ENCODE measurements around the gene TERB1. TPM values are rescaled to one million over a fixed set of nuclear protein-coding genes. Genes with fewer than 3 reads are reported as not detected.

TERB1 gene
- total and polyA plus RNA-seq, 2 of the 13 experiments (the other 11 are each of a cell fraction or from before 2014, with no cell fraction given), result not detected

GRCh38 chr16:66750279-66751052 is 50.9 kb downstream of the TERB1 start (continued):
- TF ChIP-seq BATF2 (CRISPR knock-in tag; IDR thresholded peaks at IDR 0.05) (0 out of 2 replicates have a peak, but pooled peaks have one; percentile 71), BCL6 (CRISPR knock-in tag; IDR thresholded peaks at IDR 0.05) (no peak), AKAP8 (CRISPR knock-in tag; IDR thresholded peaks at IDR 0.05) (no peak), ZNF7 (CRISPR knock-in tag; IDR thresholded peaks at IDR 0.05) (no peak), ZNF709 (CRISPR knock-in tag; IDR thresholded peaks at IDR 0.05) (peak; percentile 17; the same call in 1 of the 2 replicates), SNAI1 (CRISPR knock-in tag; IDR thresholded peaks at IDR 0.05; ENCODE audit: borderline replicate concordance) (0 out of 2 replicates have a peak, but pooled peaks have one; percentile 50), SSRP1 (CRISPR knock-in tag; IDR thresholded peaks at IDR 0.05) (0 out of 2 replicates have a peak, but pooled peaks have one; percentile 24), FOXP4 (CRISPR knock-in tag; IDR thresholded peaks at IDR 0.05) (no peak), ZNF781 (CRISPR knock-in tag; IDR thresholded peaks at IDR 0.05; ENCODE audit: borderline replicate concordance, not compliant biosample characterization) (peak; percentile 38), REST (IDR thresholded peaks at IDR 0.05; ENCODE audit: borderline replicate concordance in 1 of 2, low read depth in 1 of 2, low read length in 2 of 2) (no peak), CREM (IDR thresholded peaks at IDR 0.05) (no peak), CREM (CRISPR knock-in tag; IDR thresholded peaks at IDR 0.05) (no peak), ATF7-NPFF (CRISPR knock-in tag; IDR thresholded peaks at IDR 0.05; ENCODE audit: low read depth) (no peak), TEAD3 (CRISPR knock-in tag; optimal IDR thresholded peaks at IDR 0.05; ENCODE audit: borderline replicate concordance) (no peak)
- TF ChIP-seq, protein P1, sequence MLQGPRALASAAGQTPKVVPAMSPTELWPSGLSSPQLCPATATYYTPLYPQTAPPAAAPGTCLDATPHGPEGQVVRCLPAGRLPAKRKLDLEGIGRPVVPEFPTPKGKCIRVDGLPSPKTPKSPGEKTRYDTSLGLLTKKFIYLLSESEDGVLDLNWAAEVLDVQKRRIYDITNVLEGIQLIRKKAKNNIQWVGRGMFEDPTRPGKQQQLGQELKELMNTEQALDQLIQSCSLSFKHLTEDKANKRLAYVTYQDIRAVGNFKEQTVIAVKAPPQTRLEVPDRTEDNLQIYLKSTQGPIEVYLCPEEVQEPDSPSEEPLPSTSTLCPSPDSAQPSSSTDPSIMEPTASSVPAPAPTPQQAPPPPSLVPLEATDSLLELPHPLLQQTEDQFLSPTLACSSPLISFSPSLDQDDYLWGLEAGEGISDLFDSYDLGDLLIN (CRISPR knock-in tag; IDR thresholded peaks at IDR 0.05; ENCODE audit: borderline replicate concordance), result no peak
- TF ChIP-seq, protein P2, sequence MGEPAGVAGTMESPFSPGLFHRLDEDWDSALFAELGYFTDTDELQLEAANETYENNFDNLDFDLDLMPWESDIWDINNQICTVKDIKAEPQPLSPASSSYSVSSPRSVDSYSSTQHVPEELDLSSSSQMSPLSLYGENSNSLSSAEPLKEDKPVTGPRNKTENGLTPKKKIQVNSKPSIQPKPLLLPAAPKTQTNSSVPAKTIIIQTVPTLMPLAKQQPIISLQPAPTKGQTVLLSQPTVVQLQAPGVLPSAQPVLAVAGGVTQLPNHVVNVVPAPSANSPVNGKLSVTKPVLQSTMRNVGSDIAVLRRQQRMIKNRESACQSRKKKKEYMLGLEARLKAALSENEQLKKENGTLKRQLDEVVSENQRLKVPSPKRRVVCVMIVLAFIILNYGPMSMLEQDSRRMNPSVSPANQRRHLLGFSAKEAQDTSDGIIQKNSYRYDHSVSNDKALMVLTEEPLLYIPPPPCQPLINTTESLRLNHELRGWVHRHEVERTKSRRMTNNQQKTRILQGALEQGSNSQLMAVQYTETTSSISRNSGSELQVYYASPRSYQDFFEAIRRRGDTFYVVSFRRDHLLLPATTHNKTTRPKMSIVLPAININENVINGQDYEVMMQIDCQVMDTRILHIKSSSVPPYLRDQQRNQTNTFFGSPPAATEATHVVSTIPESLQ (CRISPR knock-in tag; conservative IDR thresholded peaks at IDR 0.05), result no peak
